NCI-H748 (cell line): Measurements from ENCODE around the gene CCDC174.

Experiments
- DNase-seq: peaks from one replicate; lab custom pipeline; 2025; ENCODE audit not compliant: unreplicated experiment; lab: John Stamatoyannopoulos, UW

The CCDC174 gene

DNA sequence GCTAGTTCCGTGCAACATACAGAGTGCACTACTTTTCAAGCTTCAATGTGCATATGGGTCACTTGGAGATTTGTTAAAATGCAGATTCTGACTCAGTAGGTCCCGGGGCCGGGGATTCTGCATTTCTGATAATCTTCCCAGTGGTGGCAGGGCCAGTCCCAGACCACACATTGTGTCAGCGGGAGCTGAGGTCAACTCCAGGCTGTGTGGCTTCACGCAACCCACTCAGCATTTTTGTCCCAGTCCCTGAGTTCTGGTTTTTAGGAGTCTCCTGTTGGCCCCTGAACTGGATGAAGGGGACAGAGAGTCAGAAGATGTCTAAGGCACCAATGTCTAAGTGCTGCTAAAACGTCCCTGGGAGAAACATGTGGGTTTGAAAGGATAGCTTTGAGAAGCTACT is 26.1 kb upstream of the CCDC174 start:
- DNase-seq: no peak

DNA sequence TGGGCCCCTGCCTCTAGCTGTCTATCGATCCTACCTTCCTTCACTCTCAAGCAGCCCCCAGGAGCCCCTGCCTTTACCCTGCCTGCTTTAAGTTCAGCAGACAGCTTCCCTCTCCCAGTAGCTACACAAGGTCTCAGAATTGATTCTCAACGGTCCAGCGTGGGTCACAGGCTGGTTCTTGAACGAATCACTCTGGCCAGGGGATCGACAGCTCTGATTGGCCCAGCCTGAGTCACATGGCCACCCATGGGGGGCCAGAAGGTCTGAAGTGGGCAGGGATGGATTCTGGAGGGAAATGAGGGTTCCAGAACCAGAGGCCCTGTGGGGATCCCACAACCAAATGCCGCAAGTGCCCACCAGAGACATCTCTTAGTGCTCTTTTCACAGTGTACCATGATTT is 23.7 kb upstream of the CCDC174 start:
- no peak for DNase-seq

DNA sequence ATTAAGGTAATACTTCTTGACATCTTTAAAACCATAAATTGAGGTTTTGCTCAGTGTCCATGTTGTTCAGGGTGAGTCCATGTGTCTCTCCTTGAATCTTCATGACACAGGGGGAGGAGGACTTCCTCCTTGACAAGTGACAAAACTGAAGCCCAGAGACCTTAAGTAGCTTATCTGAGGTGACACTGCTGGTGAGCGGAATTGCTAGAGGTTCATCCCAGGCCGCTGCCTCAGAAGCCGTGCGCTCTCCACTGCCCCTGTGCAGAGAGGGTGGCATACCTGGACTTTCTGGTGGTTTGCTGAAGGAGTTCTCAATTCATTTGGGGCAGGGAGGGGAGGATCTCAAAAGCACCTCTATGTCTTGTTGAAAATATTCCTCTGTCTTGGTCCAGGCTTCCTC is 23.2 kb upstream of the CCDC174 start:
- DNase-seq: no peak

DNA sequence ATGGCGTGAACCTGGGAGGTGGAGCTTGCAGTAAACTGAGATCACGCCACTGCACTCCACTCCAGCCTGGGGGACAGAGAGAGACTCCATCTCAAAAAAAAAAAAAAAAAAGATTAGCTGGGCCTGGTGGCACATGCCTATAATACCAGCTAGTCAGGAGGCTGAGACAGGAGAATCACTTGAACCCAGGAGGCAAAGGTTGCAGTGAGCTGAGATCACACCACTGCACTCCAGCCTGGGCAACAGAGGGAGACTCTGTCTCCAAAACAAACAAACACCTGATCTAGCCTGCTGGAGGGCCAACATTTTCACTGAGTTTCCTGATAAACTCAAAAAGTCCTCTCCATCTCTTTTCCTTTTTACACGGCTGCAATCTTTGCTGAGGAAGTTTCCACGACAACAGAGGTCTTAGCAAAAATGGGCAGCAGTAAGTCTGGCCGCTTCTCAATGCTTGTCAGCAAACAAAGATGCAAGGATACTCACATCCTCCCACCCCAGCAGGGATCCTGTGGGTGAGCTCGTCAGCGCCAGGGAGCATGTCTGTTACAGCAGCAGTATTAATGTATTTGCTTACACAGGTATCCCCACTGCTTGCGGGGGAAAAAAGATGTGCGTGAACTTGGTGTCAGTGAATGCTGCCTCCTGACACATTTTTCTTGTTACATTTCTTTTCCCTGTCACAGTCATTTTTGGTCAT is 21.0 kb upstream of the CCDC174 start:
- peak; percentile 16 for DNase-seq

DNA sequence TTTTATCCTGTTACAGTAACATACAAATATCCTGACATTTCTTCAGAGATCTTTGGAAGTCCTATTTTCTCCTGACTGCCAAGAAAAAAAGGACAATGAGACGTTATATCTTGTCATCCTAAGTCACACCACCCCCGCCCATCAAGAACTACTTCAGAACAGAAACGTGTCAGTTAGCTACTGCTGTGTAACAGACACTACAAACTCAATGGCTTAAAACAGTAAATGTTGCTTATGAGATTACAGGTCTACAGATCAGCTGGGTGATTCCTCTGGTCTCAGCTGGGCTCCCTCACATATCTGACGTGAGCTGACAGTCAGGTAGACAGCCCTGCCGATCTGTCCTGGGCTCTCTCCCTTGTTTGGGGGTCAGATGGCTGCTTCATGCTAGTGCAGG is 20.5 kb upstream of the CCDC174 start:
- DNase-seq: no peak

DNA sequence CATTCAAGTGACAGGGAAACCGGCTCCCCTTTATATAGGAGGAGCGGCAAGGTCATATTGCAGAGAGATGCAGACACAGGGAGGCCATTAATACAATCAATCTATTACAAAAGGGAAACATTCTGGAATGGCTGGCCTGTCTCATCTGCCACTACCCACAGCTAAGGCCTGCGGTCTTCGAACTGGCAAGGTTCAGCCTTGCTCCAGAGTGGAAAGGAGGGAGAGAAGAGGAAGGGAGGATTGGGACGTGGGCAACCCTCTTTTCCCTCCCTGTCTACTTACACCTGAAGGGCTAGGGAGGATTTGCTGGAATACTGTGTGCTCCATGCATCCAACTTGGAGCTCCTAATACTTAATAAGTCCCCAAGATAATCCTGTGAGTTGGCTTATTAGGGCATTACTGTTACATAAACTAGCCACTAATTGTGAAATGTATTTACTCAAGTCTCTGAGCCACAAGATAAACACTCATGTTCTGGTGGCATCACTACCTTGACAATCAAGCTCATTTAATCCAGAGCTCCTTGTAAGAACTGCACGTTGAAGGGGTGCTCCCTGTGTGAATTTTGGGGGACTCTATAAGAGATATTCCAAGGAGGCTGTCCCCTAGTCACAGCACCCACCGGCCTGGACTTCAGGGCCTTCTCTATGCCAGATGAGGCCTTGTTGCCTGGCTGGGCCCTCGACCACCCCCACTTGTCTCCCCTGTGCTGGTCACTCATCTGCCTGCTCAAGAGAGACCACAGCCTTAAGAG is 19.7 kb upstream of the CCDC174 start:
- DNase-seq: no peak

DNA sequence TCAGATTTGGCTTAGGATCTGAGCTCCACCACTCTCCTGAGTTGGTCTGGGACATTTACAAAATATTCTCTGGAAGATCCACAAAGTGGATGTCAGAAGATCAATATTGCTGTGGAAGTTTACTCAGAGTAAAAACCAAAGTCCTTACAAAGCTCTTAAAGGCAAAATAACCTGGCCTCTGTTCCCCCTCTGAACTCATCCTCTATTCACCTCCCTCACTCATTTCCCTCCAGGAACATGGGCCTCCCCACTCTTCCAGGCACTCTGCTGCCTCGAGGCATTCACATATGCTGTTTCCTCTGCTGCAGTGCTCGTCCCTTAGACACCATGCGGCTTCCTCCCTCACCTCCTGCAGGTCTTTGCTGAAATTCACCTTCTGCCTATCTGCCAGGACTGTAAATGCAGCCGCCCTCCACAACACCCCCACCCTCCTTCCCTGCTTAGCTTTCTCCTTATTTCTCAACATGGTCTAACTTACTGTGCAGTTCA is 19.1 kb upstream of the CCDC174 start:
- DNase-seq: no peak

DNA sequence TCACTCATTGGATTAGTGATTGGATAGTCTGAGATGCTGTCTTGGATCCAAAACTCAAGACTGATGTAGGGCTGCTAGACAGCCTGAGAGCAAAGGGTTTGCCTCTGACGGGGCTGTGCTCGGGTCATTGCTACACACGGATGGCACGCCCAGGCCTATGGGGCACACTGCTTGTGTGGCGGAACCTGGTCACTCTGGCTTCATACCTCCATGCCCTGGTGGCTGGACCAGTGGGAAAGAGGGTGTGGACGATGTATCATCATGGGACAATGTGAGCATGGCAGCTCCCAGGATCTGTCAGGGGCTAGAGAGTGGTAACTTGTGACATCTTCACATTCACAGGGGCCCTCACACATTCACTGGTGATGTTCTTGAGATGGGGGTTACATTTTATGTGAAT is 18.1 kb upstream of the CCDC174 start:
- no peak for DNase-seq

DNA sequence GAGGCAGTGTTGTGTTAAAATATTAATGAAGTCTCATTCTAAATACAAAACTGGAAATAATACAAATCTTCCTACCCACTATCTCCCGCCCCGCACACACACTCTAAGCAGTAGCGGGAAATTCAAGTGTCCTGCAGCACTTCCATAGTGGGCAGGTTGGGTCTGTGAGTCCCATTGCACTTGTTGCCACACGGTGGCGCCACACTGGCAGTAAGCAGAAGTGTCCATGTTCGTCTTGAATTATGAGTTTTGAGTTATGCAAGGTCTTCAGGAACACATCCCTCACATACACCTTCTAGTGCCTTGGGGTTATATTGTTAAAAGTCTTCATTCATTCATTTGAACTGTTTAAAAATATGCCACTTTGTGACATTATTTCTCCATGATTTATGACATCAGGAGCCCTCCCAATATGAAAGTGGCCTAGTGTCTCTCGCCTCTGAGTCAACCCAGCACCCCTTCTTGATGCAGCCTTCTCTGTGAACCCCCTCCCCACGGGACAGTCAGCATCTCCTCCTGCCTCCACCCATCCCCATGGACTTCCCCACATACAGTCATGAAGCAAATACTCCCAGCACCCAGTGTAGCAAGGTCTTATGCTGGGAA is 17.6 kb upstream of the CCDC174 start:
- peak; percentile 60 for DNase-seq

DNA sequence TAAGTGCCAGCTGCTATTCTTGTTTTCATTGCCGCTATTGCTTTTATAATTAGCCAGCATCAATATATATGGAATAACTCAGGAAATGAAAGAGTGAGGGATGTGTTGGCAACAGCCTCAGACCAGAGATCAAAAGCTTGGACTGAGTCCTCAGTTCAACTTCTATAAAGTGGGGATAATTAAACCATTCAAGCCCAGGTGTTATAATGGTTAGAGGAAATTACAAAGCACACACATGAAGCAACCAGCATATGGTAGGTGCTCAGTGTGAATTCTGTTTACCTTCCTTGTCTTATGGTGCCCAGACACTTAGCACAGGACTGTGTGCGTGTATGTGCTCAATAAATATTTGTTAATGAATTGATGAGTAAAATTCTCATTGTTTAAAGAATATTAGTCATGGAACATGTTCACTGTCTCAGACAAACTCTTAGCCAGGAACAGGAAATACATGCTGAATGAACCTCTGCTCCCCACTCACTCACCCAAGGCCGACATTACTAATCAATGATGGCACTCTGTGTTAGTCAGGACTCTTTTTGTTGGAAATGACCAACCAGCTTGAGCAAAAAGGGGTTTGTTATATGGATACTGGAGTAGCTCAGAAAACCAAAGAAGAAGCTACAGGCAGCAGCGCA is 16.7 kb upstream of the CCDC174 start:
- peak; percentile 83 for DNase-seq

DNA sequence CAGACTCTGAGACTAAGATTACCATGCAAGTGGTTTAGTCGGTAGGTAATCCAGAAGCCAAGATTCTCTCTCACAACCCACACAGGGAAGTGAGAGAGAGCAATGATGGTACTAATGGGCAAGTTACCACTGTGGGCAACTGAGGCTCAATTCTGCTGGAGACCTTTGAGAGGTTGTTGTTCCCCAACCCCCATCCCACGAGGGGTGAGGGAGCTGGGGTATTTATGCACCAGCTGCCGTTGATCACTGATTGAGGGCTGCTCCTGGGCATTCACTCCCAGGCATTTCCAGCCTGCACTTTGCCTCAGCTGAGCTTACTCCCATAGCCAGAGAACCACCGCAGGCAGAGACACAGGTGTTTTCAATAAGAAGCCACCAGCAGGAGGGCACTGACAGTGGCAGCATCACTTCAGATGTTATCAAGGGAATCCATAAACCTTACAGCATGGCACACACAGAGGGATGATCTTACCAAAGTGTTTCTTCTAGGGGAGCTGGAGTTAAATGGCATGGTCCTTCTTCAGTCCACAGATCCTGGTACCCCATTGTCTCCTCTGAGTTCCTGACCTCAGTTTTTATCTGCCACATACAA is 15.0 kb upstream of the CCDC174 start:
- DNase-seq: no peak

DNA sequence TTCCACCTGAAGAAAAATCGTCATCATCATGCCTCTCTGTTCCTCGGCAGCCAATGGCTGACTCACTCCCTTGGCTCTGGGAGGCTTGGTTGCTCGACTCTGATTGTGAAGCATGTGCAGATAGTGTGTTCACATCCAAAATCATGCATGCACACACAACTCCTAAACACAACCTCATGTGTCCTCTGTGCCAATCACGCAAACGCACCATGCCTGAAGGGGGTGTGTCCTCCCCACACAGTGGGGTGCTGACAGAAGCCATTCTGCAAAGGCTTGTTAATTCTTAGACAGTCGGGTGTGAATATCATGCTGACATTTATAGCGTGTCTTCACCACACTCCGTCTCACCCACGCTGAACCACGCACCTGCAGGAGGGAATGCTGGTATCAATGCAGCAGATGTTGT is 11.4 kb upstream of the CCDC174 start:
- no peak for DNase-seq

DNA sequence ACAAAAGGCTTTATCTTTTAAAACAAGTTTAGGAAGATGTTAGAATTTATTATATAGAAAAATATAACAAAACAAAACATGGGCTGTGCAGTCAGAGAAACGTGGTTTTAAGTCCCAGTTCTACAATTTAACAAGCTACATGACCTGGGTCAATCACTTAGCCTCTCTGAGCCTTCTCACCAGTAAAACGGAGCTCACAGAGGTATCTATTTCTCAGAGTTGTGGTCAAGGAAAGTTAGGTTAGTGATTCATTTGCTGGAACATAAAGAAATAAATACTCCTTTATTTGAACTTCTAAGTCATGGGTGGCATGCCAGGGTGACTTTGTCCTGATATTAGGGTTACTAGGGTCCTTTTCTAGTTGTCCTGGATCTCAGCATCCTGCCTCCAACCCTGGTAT is 10.8 kb upstream of the CCDC174 start:
- no peak for DNase-seq

DNA sequence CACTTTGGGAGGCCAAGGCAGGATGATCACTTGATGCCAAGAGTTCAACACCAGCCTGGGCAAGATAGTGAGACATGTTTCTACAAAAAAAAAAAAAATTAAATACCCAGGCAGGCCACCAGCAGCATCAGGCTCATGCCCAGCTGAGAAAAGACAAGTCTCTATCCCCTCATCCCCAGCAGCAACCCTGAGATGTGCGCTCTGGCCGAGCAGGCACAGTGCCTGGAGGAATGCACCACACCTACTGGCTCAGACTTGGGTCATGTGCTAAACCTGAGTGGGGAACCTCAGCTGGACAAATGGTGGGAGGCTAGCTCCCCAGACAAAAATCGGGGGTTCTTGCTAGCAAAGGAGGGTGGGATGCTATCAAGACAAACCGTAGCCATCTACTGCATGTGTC is 10.2 kb upstream of the CCDC174 start:
- DNase-seq: no peak

DNA sequence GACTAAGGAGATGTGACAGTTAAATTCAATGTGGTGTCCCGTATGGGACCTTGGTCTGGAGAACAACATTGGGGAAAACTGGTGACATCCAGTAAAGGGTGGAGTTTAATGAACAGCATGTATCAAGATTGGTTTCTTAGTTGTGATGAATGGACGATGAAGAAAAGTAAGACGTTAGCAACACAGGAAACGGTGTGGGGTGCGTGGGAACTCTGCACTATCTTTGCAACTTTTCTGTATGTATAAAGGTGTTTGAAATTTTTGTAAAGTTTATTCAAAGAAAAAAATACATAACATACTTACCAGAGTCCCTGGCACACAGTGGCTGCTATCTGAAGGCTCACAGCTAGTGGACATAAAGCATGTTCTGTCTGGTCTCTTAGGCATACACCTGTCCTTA is 6.1 kb upstream of the CCDC174 start:
- DNase-seq: no peak

DNA sequence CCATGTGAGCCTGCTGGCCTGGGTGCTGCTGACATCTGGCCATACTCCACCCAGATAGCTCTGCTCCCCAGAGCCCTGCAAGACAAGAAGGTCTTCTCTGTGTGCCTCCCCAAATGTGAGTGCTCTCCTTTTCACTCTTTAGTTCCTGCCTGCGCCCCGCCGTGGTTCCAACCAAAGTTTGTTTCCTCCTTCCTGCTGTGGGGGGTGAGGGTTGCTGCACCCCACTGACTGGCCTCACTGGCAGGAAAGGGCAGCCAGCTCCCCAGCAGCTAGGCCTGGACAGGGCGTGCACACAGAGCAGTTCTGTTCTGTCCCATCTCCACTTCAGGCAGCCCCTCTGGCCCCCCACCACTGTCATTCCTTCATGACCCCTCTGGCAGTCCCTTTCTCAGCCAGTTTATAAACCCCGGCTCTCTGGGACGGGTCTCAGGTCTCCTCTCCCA is 5.4 kb upstream of the CCDC174 start:
- DNase-seq: no peak

DNA sequence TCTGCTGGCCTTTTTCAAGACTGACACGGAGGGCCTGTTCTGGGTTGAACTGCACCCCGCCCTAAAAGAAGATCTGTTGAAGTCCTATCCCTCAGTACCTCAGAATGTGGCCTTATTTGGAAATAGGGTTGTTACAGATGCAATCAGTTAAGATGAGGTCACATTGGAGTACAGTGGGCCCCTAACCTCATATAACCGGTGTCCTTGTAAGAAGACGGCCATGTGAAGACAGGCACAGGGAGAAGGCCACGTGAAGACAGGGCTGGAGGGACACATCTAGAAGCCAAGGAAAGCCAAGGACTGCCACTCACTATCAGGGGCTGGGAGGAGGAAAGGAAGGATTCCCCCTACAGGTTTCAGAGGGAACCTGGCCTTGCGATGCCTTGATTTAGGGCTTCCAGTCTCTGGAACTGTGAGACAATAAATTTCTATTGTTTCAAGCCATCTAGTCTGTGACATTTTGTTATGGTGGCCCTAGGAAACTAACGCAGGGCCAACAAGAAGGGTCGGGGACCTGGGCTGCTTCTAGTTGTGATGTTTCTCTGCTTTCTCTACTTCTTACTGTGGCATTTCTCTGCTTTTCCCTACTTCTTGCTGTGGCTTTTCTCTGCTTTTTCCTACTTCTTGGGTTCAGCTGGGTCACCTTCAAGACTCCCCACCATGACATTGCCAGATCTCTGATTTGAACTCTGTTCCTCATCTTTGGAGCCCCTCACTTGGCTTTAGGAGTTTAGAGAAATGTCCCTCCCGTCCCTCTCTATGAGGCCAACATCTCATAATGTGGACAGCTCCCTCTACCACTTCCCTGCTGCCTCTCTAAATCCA is 4.8 kb upstream of the CCDC174 start:
- no peak for DNase-seq

DNA sequence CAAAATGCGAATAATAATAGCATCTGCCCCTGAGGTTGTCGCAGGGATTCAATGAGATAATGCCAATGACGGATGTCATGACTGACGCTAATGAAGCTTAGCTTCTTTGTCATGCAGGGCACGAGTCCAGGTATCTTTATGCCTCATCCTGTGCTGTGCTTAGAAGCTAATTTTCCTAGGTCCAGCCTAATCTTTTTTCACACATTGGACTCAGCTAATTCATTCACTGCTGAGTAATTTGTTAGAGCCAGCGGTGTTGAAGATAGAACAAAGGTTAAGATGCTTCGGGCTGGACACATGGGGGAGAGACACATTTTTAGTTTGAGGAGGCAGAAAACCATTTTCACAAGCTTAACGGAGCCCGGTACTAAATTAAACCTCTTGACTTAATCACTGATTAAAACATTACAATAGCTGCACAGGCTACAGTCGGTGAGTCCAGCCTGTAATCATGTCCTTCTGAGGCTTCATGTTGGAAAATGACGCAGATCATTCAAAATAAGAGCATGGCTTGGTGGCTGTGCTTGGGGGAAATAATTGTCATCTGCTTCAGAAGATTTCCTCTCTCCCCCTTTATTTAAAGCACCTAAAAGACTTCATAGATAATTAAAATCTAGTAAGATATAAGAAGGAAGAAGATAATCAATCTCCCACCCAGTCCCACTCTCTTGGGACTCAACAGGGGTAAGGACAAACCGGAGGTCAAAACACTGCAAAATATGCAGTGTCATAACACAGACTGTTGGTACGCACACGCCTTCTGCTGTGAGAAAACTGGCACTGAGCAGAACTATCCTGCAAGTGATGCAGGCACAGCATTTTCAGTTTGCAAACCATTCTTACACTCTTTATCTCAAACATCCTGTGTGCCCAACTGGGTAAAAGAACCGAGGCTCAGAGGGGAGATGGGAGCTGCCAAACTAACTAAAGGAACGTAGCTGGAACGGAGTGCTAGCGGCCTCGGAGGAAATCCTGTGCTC is 3.3 kb upstream of the CCDC174 start:
- no peak for DNase-seq

DNA sequence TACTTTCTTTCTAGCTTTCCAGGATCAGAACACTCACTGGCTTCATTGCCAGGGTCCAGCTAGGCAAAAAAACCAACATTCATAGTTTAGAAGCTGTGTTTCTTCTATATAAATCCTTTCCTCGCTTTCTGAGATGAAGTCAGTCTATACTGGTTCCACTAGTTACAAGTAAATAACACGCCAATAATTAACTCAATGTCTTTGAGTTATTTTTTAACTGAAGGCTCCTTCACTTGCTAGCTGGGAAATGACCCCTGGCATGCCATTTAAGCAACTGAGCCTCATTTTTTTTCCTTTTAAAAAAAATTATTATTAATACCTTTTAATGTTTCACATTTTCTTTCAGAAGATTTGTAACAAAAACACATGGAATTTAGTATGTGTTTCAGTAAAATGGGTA is 2.1 kb upstream of the CCDC174 start:
- DNase-seq: no peak
